Lung (tissue), 12 donors: ENCODE results near the gene MRPL39. TPM values are rescaled to one million over a fixed set of nuclear protein-coding genes. Genes with fewer than 3 reads are reported as not detected.

Experiments
- ATAC-seq: fragments of 200-7000 bp; cut with Tn5 transposase; one replicate; pipeline ENCODE4 v1.9.1; 2020; ENCODE audit warnings: moderate number of reproducible peaks; ENCODE audit not compliant: insufficient read depth, low FRiP score
- DNase-seq, 3 donors: peaks; one replicate each; pipeline ENCODE4 v3.0.0-alpha.2; 2013 to 2017
- H3K27ac ChIP-seq, 2 donors: one replicate each; pipeline ENCODE4 v1.5.1; 2013; ENCODE audit warnings: mild to moderate bottlenecking in 2 of 2, moderate library complexity in 2 of 2, control low read depth in 1 of 2, inconsistent platforms in 1 of 2, low read depth in 1 of 2, low read length in 1 of 2
- H3K27me3 ChIP-seq, 3 donors: one replicate each; pipeline ENCODE4 v1.5.1; 2013; ENCODE audit warnings: low read length in 2 of 3; ENCODE audit not compliant: control insufficient read depth in 3 of 3, insufficient read depth in 3 of 3
- H3K36me3 ChIP-seq, 4 donors: one replicate each; pipeline ENCODE4 v1.5.1; 2013; ENCODE audit warnings: low read length in 4 of 4, mild to moderate bottlenecking in 1 of 4, moderate library complexity in 1 of 4; ENCODE audit not compliant: control insufficient read depth in 4 of 4, insufficient read depth in 4 of 4
- H3K4me1 ChIP-seq, 5 donors: one replicate each; pipeline ENCODE4 v1.5.1; 2013; ENCODE audit warnings: low read length in 5 of 5, mild to moderate bottlenecking in 2 of 5, moderate library complexity in 1 of 5; ENCODE audit not compliant: control insufficient read depth in 5 of 5, insufficient read depth in 5 of 5
- H3K4me3 ChIP-seq: one replicate; pipeline ENCODE4 v1.5.1; 2013; ENCODE audit warnings: mild to moderate bottlenecking, control low read depth, moderate library complexity
- H3K9ac ChIP-seq, 2 donors: one replicate each; pipeline ENCODE4 v1.5.1; 2013; ENCODE audit warnings: low read length in 2 of 2, control low read depth in 1 of 2; ENCODE audit not compliant: insufficient read depth in 1 of 2
- H3K9me3 ChIP-seq, 4 donors: one replicate each; pipeline ENCODE4 v1.5.1; 2013; ENCODE audit warnings: low read length in 3 of 4, mild to moderate bottlenecking in 1 of 4, moderate library complexity in 1 of 4; ENCODE audit not compliant: control insufficient read depth in 4 of 4, insufficient read depth in 3 of 4
- WGBS, 2 donors: extraction: QIAGEN DNeasy Blood & Tissue Kit; methylation state at CpG; one replicate each; pipeline ENCODE4 v1.1.7; 2013; 5-methylcytosine and 5-hydroxymethylcytosine counted together
- polyA plus RNA-seq, 2 donors: library from polyadenylated mRNA; stranded (reverse); fragments of 200-250 nt; gene quantifications; one replicate each; pipeline ENCODE4 v1.2.1, GENCODE V29; 2013
- total RNA-seq, 2 donors: library from RNA; depleted of rRNA in 1 of 2; stranded (reverse); fragments of >200 nt in 1 of 2; gene quantifications; one replicate each; pipeline ENCODE4 v1.2.1, GENCODE V29; 2014 to 2021
- TF ChIP-seq, protein P1 (sequence below): IDR thresholded peaks from 2 replicates; pipeline ENCODE4 v1.5.1; 2012; ENCODE audit warnings: mild to moderate bottlenecking; ENCODE audit errors: control extremely low read depth, extremely low read depth
- donor health status: control.
- donor health status: control.
- donor health status: Bipolar disorder and iron deficiency.
- donor health status: healthy.
- donor health status: DM: yes; HTN: yes; CAD: no.

Gene MRPL39
- total and polyA plus RNA-seq, 4 donors, result 21.8 to 31.6 (median 29.5) TPM

DNA sequence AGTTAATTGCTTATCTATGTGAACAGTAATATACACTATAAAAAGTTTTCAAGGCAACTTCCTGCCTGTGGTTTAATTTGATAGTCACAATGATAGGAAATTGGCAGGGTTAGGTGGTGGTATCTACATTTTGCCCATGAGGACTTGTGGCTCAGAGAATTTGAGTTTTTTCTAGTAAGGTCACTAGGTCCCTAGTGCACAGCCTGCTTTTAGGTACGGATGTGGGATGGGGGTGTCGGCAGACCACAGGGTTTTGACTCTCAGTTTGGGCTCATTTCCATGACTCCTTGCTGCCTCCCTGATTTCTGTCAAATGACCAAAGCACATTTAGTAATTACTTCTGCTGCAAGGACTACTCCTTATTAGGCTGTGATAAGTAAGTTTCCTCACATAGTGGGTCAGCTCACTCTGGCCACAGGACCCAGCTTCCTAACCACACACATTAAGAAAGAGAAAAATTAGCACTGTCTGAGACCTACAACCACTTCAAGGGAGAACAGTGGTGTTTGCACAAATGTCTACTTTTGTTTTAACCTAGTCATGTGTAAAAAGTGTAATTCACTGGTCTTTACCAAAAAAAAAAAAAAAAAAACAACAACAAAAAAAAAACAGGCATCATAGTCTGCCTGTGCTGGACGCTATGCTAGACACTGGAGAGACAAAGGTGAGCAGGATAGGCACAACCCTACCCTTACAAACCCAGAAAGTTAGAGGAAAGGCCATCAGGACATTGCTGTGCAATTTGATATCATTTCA lies 43.7 kb downstream of the MRPL39 start:
- peaks cover 0 to 8% (median 2%) of the 10 kb centered on the region in 4 donors for H3K36me3 ChIP-seq
- peaks cover 0 to 16% (median 0%) of the 10 kb centered on the region in 5 donors for H3K4me1 ChIP-seq
- no peak overlapping the region for H3K27ac ChIP-seq
- no peak for ATAC-seq
- no peaks in the 10 kb centered on the region for H3K27me3 ChIP-seq
- WGBS, 2 donors, result 45 to 70% methylated on average over 3 of the region's 3 CpGs
- H3K4me3 ChIP-seq, result no peak overlapping the region
- TF ChIP-seq, protein P1, sequence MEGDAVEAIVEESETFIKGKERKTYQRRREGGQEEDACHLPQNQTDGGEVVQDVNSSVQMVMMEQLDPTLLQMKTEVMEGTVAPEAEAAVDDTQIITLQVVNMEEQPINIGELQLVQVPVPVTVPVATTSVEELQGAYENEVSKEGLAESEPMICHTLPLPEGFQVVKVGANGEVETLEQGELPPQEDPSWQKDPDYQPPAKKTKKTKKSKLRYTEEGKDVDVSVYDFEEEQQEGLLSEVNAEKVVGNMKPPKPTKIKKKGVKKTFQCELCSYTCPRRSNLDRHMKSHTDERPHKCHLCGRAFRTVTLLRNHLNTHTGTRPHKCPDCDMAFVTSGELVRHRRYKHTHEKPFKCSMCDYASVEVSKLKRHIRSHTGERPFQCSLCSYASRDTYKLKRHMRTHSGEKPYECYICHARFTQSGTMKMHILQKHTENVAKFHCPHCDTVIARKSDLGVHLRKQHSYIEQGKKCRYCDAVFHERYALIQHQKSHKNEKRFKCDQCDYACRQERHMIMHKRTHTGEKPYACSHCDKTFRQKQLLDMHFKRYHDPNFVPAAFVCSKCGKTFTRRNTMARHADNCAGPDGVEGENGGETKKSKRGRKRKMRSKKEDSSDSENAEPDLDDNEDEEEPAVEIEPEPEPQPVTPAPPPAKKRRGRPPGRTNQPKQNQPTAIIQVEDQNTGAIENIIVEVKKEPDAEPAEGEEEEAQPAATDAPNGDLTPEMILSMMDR, result no peak
- H3K9ac ChIP-seq, result no peak overlapping the region
- peaks cover 0 to 1% (median 0%) of the 10 kb centered on the region in 4 donors for H3K9me3 ChIP-seq
- DNase-seq, result no peak

GRCh38 chr21:25562660-25563059 lies 44.6 kb downstream of the MRPL39 start:
- TF ChIP-seq, protein P1, result no peak
- DNase-seq, result no peak
- Histone ChIP-seq H3K9ac (no peak overlapping the region), H3K4me3 (no peak overlapping the region), H3K27ac (no peak overlapping the region), H3K9me3 (peaks cover 0 to 1% (median 0%) of the 10 kb centered on the region in 4 donors), H3K27me3 (no peaks in the 10 kb centered on the region), H3K36me3 (peaks cover 0 to 8% (median 2%) of the 10 kb centered on the region in 4 donors), H3K4me1 (peaks cover 0 to 7% (median 0%) of the 10 kb centered on the region in 5 donors)
- ATAC-seq, result no peak
- 38 to 63% methylated on average over 10 of the region's 10 CpGs for WGBS, 2 donors

GRCh38 chr21:25561668-25562641 lies 45.3 kb downstream of the MRPL39 start:
- WGBS, 2 donors, result 1 to 3% methylated on average over 74 of the region's 74 CpGs
- TF ChIP-seq, protein P1, result no peak

More at GRCh38 chr21:25561668-25562641, 45.3 kb downstream of the MRPL39 start:
- ATAC-seq, result peak; percentile 60
- Histone ChIP-seq H3K27me3 (no peaks in the 10 kb centered on the region), H3K36me3 (peaks cover 0 to 5% (median 2%) of the 10 kb centered on the region in 4 donors), H3K4me1 (peaks cover 0 to 5% (median 0%) of the 10 kb centered on the region in 5 donors), H3K9me3 (peaks cover 0 to 1% (median 0%) of the 10 kb centered on the region in 4 donors), H3K27ac (peak overlapping the region in 1 of 2 donors; percentile 40), H3K9ac (peak overlapping the region; percentile 29 to 44), H3K4me3 (peak overlapping the region; percentile 22)
- DNase-seq, result peak; percentile 67 to 72 (median 70)
